GM10266 (cell line): ENCODE results near the gene ANKRD9.

ENCODE experiments used
- DNase-seq: peaks from one replicate; pipeline ENCODE4 v3.0.0; 2012; ENCODE audit errors: extremely low spot score
- TF ChIP-seq, protein P1 (sequence below): IDR thresholded peaks from 2 replicates; pipeline ENCODE4 v1.5.1; 2012; ENCODE audit warnings: mild to moderate bottlenecking, low read depth; ENCODE audit not compliant: control insufficient read depth, insufficient read depth; ENCODE audit errors: missing control alignments

The ANKRD9 gene

DNA sequence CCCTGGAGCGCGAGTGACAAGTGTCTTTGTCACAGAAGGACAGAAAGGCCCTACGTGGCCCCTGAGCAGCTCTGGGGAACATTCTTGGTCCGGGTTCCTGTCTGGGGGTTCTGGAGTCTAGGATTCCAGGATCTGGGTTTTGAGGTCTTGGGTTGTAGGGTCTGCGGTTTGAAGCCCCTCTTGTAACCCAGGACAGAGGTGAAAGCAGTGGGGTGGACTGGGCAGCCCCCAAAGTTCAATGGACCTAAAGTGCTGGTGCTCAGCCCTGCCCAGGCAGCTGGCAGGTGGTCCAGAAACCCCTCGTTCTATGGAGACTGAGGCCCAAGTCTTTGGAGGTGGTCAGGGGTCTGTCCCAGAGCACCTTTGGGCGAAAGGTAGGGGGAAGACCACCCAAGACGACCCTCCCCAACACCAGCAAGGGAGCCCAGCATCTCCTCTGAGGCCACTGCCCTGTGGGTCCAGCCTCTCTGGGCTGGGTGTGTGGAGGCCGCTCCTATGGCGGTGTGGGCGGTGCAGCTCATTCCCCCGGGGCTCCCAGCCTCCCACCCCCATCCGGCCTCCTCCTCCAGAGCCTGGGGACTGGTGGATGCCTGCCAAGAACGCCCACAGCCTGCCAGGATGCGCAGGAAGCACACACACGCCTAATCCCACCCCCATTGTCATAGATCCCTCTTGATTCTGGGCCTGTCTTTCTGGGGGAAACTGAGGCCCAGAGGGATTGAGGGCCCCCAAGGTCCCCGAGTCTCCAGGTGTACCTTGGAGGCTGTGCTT is 30.2 kb upstream of the ANKRD9 start:
- DNase-seq = no peak
- TF ChIP-seq, protein P1, sequence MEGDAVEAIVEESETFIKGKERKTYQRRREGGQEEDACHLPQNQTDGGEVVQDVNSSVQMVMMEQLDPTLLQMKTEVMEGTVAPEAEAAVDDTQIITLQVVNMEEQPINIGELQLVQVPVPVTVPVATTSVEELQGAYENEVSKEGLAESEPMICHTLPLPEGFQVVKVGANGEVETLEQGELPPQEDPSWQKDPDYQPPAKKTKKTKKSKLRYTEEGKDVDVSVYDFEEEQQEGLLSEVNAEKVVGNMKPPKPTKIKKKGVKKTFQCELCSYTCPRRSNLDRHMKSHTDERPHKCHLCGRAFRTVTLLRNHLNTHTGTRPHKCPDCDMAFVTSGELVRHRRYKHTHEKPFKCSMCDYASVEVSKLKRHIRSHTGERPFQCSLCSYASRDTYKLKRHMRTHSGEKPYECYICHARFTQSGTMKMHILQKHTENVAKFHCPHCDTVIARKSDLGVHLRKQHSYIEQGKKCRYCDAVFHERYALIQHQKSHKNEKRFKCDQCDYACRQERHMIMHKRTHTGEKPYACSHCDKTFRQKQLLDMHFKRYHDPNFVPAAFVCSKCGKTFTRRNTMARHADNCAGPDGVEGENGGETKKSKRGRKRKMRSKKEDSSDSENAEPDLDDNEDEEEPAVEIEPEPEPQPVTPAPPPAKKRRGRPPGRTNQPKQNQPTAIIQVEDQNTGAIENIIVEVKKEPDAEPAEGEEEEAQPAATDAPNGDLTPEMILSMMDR = no peak

DNA sequence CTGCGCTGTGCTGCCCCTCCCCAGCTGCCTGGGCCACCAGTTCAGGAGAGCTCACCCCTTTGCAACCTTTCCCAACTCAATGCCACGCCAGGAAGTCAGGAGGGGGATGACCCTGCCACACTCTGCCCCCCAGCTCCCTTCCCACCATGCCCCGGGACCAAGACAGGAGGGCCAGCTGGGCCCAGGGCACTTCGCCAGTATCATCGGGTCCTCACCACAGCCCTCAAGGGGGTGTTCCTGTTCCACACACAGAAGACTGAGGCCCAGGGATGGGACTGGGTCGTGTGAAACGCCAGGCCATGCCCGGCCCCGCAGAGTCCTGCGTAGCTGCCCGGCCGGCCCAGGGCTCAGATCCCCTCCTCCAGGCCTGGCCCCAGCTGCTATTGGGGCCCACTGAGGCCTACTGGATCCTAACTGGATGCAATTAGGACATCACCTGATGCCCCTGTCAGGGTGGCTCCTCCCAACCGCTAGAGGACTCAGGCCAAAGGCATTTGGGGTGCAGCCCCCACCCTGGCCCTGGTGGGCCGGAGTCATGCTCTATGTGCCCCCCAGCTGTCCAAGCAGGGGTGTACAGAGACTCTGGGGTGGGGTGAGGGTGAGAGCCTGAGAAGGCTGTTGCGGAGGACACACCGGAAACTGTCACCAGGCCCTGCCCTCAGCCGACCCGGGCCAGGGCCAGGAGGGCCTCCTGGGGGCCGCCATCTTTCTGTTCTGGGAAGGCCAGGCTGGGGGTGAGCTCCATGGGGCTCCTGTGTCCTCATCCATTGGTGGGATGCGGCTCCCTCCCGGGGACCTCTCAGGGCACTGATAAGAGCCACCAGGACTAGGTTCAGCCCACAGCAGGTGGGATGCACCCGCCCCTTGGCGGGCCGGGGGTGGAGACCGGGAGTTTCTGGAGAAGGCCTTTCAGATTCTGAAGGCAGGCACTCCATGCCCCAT is 29.3 kb upstream of the ANKRD9 start:
- no peak for DNase-seq
- TF ChIP-seq, protein P1 = no peak

DNA sequence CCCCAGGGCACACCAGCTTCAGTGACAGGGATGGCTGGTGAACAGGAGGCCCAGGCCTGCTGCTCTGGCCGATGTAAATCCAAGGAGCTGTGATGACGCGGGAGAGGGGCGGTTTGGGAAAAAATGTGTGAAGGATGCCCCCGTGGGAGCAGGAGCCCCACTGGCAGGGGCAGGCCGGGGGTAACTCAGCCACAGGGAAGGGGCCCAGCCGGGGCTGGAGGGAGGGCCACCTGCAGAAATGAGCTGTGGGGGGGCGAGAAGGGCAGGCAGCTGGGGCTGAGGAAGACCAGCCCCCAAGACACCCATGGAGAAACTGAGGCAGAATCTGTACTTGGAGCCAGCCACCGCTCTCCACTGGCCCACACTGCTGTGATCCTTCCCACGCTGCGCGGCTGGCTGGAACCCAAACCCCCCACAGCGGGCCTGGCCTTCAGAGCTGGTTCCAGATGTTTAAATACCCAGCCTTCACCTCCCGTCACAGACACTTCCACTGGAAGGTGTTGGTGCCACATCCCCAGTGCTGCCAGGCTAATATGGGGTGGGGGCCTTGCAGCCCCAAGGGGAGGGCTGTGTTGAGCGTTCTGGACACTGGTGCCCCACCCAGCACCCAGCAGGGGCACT is 28.5 kb upstream of the ANKRD9 start:
- no peak for DNase-seq
- TF ChIP-seq, protein P1 = no peak

DNA sequence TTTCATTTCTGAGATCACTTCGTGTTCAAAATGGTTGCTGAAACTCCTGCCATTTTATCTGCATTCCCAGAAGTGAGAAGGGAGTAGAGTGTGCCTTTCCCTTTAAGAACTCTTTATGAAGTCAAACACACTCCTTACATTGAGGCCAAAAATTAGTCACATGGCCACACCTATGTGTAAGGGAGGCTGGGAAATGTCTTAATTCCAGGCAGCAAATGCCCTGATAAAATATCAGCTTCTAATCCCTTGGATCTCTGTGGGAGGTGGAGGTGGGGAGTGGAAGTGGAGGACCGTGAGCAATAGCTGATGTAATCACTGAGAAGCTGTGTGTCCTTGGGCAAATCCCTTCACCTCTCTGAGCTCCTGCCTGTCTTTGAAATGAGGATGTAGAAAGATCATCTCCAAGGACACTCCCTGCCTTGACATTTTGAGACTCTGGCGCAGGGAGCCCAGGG is 22.7 kb upstream of the ANKRD9 start:
- DNase-seq = no peak

DNA sequence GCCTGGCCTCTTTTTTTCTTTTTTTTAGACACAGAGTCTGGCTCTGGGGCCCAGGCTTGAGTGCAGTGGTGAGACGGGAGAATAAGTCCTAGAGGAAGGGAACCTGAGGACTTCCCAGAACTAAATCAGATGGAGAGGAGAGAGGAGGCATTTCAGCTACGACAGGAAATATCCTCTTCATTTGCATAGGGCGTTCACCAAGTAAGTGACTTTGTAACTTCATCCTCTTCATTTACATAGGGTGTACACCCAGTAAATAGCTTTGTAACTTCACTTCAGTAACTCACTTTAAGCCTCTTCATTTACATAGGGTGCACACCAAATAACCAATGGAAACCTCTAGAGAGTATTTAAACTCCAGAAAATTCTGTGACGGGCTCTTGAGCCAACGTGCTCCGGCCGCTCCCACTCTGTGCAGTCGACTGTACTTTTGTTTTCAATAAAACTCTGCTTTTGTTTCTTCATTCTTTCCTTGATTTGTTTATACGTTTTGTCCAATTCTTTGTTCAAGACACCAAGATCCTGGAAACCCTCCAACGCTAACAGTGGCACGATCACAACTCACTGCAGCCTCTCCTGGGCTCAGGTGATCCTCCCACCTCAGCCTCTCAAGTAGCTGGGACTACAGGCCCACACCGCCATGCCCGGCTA is 21.4 kb upstream of the ANKRD9 start:
- no peak for DNase-seq
- TF ChIP-seq, protein P1 = no peak

More for the DNA sequence above, 22.7 kb upstream of the ANKRD9 start:
- TF ChIP-seq, protein P1 = no peak

DNA sequence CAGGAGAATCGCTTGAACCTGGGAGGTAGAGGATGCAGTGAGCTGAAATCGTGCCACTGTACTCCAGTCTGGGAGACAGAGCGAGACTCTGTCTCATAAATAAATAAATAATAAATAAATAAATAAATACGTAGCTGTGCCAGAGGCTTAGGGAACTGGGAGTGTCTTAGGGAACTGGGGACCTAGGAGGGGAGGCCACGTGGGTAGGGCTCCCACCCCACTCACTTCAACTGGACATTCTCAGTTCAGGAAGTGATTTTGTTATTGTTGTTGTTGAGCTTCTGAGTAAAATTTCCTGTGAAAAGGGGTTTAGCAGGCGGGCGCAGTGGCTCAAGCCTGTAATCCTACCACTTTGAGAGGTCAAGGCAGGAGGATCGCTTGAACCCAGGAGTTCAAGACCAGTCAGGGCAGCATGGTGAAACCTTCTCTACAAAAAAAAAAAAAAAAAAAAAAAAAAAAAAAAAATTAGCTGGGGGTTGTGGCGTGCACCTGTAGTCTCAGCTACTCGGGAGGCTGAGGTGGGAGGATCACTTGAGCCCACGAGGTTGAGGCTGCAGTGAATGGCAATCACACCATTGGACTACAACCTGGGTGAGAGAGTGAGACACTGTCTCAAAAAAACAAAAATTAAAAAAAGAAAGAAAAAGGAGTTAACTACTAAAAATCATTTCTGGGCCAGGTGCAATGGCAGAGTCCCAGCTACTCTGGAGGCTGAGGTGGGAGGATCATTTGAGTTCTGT is 19.0 kb upstream of the ANKRD9 start:
- DNase-seq = no peak
- TF ChIP-seq, protein P1 = no peak
